ENCODE measurements around the gene FAM174C.

The FAM174C gene

DNA sequence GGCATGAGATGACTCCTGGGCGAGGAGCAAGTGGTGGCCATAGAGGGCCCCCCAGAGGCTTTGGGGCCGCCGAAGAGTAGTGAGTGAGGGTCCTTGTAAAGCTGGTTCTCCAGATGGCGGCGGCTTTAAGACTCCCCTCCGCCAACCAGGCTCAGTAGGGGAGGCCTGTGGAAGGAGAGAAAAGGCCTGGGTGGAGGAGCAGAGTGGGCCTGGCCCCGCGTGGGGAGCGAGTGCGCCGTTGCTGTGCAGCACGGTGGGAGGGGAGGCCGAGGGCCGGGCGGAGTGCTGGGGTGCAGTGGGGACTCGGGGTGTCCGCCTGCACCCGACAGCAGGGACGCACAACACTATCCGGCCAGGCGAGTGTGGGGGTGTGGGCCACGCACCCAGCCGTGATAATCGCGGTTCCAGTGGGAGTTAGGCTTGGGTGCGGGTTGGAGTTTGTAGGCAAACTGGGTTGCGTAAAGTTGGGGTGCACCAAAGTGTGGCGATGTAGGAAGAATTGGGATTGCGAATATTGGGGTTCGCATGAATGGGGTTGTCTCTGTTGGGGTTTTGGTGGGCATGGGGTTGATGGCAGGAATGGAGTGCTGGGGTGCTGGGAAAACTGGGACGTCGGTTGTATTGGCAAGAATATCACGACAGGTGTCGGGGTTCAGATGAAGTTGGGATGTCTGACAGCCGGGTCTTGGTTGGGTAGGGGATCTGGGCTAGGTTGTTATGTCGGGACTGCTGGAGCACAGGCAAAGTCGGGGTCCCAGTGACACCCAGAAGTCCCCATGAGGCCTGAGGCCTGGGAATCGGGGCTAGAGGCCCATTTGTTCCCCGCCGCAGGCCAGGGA, 6.9 kb upstream of the FAM174C start:
- TF ChIP-seq CTCF (IDR thresholded peaks at IDR 0.05) (no peak), ZFX (IDR thresholded peaks at IDR 0.05; ENCODE audit: borderline replicate concordance) (no peak)
- H3K27ac ChIP-seq, result peak overlapping the region; percentile 99

DNA sequence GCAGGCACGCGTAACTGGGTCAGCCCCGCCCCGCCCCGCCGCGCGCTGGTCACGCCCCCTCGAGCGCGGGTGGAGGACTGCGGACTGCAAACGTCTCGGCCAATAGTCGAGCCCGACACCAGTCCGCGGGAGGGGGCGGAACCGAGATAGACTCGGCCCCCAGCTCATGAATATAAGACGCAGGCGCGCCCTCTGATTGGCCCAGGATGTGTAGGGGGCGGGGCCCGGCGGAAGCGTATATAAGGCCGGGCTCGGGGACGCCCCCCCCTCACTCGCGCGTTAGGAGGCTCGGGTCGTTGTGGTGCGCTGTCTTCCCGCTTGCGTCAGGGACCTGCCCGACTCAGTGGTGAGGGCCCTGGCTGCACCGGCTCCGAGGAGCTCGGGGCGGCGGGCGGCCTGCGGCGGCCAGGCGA, 6.3 kb upstream of the FAM174C start, which contains the start of gene CIRBP:
Gene CIRBP (plus strand): TSS at position 268 of the 413 bp plus-strand sequence. CDS start 1,602 bp downstream, outside the sequence.
- TF ChIP-seq CTCF (IDR thresholded peaks at IDR 0.05) (no peak), ZFX (IDR thresholded peaks at IDR 0.05; ENCODE audit: borderline replicate concordance) (no peak)
- H3K27ac ChIP-seq, result peak within 1 kb of the TSS; percentile 99

DNA sequence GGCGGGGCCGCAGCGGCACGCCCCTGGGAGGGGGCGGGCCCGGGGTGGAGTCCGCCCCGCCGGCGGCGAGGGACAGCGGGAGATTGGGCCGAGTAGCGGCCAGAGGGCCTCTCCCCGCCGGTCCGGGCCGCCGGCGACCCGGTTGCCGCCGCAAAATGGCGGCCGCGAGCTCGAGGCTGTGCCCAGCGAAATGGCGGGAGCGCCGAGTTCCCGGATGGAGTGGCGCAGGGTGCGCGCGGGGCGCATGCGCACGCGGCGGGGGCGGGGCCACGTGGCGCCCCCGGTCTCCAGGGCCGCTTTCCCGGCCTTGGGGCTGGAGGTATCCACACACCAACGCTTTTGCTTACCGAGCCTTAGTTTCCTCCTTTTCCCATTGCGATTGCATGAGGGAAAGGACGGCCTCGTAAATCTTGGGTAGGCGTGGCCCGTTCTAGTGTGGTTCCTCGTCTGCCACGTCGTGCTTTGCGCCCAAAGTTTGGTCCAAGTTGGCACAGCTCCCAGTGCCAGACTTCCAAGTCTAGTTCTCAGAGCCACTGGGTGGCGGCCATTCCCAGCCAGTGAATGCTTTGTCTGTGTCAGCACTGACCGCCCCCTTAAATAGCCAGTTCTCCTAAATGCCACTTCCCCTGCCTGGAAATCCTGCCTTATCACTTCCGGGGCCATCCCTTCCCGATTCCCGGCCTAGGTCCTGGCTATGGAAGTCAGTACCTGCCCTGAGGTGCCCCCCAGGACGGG, 5.7 kb upstream of the FAM174C start:
- no peak for TF ChIP-seq ZFX (IDR thresholded peaks at IDR 0.05; ENCODE audit: borderline replicate concordance)
- no peak for TF ChIP-seq CTCF (IDR thresholded peaks at IDR 0.05)
- H3K27ac ChIP-seq, result peak overlapping the region; percentile 99

DNA sequence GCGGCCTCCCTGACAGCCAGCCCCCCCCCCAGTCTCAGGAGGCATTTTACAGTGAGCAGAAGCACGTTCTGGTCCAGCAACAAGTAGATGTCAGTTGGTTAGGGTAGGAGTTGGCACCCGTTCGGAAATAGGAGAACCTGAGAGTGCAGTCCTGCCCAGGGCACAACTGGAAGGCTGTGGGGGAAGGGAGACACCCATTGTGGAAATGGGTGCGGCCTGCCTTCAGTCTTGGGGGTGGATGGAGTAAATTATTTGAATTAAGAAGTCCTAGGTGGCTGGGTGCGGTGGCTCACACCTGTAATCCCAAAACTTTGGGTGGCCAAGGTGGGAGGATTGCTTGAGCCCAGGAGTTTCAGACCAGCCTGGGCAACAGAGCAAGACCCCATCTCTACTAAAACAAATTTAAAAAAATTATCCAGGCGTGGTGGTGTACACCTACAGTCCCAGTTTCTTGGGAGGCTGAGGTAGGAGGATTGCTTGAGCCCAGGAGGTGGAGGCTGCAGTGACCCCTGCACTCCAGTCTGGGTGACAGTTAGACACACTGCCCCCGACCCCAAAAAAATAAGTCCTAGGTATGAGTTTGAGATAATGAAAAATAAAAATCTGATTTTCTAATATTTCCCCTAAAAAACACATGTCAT, 5.0 kb upstream of the FAM174C start:
- TF ChIP-seq ZFX (IDR thresholded peaks at IDR 0.05; ENCODE audit: borderline replicate concordance) (no peak), CTCF (IDR thresholded peaks at IDR 0.05) (no peak)
- H3K27ac ChIP-seq, result peak overlapping the region; percentile 99

GRCh38 chr19:1270854-1271527, 4.3 kb upstream of the FAM174C start:
- TF ChIP-seq CTCF (IDR thresholded peaks at IDR 0.05), result no peak
- no peak for TF ChIP-seq ZFX (IDR thresholded peaks at IDR 0.05; ENCODE audit: borderline replicate concordance)
- peak overlapping the region; percentile 99 for H3K27ac ChIP-seq

- TF ChIP-seq CTCF (IDR thresholded peaks at IDR 0.05) (no peak), ZFX (IDR thresholded peaks at IDR 0.05; ENCODE audit: borderline replicate concordance) (no peak)
Observed at GRCh38 chr19:1271528-1272422, 3.6 kb upstream of the FAM174C start.

More at GRCh38 chr19:1271528-1272422, 3.6 kb upstream of the FAM174C start:
- peak overlapping the region; percentile 99 for H3K27ac ChIP-seq
